HEK293 (cell line): ENCODE measurements around the gene RNU5B-1.

Source experiments
- CTCF ChIP-seq: fragments of 450-650 bp; formaldehyde crosslinking; IDR thresholded peaks from 2 replicates; pipeline ENCODE4 v1.5.1; 2016; ENCODE audit warnings: missing biosample characterization, missing genetic modification characterization
- ZBTB8A ChIP-seq: fragments of 450-650 bp; formaldehyde crosslinking; IDR thresholded peaks from 2 replicates; pipeline ENCODE4 v1.5.1; 2016; ENCODE audit warnings: missing biosample characterization, missing genetic modification characterization
- ZNF394 ChIP-seq: fragments of 450-650 bp; formaldehyde crosslinking; IDR thresholded peaks from 2 replicates; pipeline ENCODE4 v1.5.1; 2016; ENCODE audit warnings: missing biosample characterization, missing genetic modification characterization, mild to moderate bottlenecking, moderate library complexity, borderline replicate concordance

GRCh38 chr15:65338366-65338765, 33.9 kb downstream of the RNU5B-1 start:
- TF ChIP-seq ZNF394 (tag by site-specific recombination) = no peak
- TF ChIP-seq ZBTB8A (tag by site-specific recombination) = no peak
- no peak for TF ChIP-seq CTCF (tag by site-specific recombination)
